ENCODE measurements around the gene HOXB7.
A peak's percentile ranks its signal among the peaks of the same experiment; 100 is the strongest.

Gene HOXB7

DNA sequence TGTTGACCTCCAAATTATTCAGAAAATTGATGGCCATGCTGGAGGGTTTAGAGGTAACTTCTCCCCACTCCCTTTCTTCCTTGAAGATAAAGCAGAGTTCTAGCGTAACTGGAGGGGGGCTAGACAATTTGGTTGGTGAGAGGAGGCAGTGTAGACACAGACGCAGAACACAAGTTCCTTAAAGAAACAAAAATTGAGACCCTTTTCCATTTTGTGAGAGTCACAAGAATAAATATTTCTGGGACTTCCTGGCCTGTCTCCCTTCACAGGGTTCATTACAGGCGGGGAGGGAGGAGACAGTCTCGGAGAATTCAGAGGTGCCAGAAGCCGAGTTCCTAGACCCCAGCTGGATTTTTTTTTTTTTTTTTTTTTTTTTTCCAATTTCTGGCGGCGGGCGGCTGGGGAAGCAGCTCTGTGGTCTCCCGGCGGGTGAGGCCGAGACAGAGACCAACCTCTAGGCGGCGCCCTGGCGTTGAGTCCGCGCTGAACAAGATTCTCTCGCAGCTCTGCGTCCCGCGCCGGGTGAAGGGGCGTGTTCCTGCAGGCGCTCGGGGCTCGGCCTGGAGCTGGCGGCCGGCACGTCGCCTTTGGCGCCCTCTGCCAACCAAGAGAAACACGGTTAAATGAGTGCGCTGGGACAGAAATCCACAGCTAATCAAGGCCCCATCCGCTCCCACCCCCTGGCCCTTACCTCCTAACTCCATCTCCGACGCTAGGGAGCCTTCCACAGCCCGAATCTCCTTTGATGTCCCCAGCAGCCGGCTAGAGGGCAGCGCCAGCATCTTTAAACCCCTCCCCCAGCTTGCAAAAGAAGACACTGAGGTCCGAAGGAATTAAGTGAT is 25.6 kb upstream of the HOXB7 start:
- DNase-seq: peak; percentile 64

DNA sequence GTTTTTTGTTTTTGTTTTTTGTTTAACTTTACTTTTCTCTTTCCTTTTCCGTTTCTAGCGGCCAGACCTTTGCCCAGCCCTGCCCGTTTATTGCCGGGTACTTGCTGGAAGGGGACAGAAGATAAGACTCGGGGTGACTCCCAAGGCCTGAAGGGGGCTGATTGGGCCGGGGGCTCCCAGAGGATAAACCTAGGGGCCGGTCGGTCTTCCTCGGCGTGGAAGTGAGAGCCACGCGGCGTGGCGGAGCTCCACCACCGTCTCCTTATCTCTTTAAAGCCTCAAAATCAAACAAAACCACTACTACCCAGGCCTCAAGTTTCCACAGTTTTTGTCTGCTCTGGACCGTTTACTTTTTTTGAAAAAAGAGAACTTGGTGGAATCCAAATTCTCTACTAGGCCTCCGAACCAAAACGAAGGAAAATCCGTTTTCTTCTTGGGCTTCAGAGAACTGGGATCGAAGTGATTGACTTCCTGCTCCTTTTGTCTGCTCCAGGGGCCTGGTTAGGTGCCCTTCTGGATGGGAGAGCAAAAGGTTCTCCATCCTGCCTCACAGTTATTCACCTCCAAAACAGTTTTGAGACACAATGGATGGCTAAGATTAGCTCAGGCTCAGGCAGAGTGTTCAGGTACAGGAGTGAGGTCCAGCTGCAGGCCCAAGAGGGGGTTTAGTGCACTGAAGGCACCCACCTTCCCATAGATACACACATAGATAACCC is 23.8 kb upstream of the HOXB7 start:
- DNase-seq: no peak

DNA sequence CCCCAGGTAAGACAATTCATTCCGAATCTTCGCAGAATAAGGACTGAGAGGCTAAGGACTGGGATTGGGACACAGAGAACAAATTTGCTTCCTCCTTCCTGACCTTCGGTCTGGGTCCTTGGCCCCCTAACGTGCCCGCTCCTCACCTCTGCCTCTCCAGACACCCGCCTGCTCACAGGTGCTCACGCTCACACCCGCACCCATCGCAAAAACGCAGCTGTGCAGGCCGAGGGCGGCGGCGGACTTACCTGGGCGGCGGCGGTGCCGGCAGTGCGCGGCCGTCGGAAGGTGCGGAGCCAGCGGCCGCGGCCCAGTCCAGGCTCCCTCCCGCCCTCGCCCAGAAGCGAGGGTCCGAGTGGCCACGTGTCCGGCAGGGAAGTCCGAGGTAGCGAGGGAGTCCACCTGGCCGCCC is 22.5 kb upstream of the HOXB7 start:
- no peak for DNase-seq

DNA sequence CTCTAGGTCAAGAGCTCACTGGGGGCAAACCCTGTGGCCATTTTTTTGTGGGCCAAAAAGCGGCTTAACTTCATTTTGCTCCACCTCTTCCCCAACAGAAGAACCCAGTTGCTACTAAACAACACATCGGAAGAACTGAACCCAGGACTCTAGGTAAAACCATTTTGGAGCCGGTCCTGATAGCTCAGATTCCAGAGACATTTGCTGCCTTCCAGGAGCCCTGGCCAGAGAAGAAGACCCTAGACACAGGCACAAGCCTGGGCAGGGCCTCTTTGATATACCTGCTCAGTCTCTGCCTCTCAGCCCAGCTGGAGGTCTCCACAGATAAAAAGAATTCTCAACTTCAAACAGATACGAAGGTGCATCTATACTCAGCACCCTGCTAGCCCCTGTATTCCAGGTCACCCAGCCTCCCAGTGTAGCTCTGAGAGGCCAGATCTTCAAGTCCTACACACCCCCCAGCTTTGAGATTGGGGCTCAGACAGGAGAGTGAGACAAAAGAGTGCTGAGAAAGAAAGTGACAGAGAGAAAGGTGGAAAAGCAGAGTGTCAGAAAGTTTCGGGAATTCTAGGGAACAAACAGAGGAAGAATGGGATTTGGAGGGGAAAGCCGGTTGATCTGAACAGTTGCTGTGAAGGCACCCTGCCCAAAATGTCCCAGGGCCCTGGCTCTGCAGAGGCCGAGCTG is 21.9 kb upstream of the HOXB7 start:
- DNase-seq: no peak

DNA sequence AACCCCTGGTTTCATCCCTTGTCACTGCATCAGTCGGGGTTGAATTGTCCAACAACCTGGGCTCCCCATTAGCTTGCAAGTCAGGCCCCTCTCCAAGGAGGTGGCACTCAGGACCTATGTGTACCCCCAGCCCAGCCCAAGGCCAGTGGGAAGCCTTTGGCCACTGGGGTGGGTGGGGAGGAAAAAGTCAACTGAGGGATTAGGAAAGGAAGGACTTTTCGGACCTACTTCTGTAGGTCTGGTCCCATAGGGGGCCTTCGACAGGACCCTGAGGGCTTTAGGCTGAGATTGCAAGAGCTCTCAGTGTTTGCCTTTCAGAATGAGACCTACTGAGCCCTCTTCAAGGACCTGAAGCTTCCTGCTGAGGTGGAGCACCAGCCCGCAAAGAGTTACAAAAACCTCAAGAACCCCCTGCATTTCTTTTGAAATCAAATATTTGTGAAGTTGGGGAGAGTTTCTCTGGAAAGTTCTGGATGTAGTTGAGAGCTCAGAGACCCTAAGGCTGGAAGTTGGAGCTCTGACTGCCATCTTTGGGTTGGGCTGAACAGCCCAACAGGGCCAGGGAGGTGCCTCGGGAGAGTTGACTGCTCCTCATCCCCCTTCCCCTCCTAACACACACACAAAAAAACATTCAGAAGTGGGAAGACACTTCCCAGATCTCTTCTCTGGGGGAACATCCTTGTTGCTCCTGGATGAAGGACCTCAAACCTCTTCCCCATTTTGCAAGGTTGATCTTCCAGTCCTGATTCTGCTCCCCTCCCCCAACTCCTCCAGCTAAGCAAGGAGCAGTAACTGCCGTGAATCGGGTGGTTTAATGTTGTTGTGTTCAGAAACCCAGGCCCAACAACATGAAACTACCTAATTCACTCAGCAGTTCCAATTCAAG is 21.1 kb upstream of the HOXB7 start:
- no peak for DNase-seq

DNA sequence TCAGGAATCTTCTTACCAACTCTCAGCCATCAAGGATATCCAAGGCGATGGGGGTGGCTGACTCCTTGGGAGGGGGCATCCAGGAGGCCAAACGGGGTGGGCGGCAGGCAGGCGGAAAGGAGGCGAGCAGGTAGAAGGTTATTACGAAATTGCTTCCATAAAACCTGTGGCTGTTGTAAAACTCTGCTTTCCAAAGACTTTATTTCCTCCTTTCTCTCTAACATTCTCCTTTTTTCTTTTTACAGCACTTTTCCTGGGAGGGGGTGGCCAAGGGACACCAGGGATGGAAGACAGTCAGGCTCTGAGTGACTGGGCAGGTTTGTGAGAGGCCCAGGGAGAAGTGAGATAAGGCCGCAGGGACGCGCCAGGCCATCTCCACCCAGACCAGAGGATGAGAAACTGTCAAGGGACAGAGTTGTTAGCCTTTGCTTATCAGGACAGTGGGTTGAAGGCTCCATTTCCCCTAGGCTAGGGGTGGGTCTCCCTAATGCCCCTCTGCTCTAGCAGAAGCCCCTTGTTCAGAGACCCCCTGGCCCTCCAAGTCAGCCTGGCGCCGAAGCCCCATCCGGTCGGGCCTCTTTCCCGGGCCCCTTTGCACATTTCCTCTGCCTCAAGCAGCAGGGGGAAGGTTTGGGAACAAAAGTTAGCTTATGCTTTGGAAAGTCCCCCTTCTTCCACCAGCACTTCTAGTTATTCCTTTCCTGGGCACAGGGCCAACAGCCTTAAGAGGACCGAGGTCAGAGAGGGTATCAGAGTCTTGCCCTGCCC is 20.3 kb upstream of the HOXB7 start:
- DNase-seq: no peak

DNA sequence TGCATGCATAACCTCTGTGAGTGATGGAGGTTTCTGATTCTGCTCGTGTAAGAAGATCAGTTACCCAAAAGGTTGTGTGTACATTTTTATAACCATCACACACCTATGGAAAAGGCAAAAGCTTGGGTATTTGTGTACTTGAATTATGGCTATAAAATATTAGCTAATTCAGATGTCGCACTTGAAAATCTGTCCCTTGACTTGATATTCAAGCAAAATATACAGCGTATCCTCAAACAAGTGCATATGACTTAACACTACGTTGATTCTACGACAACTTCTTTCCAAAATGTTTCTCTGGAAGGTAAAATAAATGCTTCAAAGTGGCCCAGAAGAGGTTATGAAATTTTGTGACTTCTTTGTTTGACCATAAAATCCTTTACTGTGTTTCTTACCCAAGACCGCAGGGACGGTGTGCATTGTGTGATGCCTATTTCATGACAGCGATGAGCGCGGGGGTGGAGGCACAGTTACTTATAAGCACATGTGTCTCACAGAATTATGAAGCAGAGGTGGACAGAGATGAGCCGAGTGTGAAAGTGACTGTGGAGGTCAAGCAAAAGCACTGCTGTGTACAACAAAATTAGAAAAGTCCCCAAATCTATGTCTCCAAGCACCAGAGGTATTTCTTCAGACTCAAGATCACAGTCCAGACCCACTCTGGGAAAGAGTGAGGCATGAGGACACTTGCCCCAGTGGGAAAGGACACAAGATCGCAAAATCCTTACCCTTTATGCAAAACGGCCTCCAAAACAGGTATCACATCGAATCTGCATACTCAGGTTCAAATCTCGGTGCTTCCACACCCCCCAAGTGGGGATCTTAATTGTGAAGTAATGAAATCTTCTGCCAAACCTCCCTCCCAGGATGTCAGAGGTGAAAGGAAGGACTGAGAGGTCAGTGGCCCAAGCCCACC is 19.4 kb upstream of the HOXB7 start:
- no peak for DNase-seq

DNA sequence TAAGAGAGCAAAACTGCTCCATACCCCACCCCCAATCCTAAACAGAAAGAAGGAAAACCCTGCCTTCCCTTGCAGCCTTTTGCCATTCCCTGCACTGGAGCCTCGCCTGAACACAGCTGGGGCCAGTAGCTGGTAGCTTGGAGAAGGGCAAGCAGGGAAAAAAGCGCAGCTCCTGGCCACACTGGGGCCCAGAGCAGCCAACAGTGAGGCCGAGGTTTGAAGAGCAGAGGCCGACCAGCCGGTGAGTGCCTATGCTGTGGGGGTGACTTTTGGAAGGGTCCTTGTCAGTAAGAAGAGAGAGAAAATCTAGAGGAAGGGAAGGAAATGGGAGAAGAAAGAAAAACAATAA is 18.6 kb upstream of the HOXB7 start:
- DNase-seq: no peak

DNA sequence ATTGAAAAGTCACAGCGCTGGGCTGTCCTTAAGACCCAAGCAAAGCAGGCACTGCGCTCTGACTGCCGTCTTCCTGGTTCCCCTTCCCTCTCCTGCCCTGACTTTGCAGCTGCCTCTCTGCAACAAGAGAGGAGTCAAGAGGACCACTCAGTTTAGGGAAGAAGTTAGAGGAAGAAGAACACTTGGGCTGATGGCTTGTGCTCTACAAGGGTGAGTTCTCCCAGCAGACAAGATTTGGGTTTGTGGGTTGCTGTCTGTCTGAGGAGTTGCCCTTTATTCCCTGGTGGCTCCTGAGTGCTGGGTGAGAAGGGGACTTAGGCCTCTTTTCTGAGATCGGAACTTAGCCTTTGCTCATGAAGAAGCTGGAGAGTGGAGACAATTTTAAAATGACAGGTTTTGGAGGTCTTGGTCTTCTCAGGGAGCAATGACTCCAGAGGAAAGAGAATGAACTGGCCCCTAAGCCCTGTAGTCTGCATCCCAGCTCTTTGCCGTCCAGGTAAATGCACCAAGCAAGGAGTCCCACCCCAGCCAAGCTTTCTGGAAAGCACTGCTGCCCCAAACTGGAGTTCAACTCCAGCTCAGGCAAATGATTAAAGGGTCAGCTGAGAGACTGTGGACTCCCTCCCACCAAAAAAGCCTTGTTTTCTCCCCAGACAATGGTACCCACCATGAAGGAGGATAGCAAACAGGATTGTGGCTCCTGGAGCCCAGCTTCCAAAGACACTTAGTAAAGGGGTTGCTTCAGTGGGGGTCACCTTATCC is 18.0 kb upstream of the HOXB7 start:
- DNase-seq: no peak

DNA sequence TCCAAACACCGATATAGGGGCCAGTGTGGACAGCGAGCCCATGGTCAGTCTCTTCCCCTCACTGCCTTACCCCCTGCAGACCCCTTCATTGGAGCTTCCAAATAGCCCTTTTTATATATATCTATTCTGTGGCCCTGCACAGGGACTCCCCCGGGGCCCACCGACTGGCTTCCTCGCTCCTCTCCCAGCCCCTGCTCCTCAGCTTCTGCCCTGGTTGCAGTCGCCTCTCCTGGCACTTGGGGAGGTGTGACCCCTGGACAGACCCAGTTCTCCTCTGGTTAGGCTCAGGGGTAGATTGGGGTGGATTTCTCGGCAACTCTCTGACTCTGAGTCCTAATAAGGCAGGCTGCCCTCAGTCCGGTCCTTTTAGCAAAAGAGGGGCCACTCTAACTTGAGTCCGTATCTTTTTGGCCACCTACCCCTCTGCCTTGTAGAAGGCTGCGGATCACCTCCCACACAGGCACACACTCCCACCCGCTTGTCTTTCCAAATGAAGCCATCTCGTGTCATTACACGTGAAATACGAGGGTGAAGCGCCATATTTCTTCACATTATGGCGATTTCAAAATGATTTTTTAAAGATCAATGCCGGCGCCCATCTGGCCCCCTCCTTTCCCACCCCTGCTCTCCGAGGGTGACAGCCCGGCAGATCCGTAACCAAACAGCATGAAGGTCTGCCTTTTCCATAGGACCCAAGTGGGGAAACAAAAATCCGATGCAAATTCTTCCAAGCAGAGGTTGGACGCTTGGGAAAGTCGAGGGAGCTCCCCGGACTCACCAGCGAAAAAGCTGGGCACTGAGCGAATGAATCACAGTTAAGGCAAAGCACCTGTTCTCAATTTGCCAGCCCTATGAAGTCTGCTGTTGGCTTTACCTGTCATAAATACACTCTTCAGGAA is 17.1 kb upstream of the HOXB7 start:
- DNase-seq: no peak

DNA sequence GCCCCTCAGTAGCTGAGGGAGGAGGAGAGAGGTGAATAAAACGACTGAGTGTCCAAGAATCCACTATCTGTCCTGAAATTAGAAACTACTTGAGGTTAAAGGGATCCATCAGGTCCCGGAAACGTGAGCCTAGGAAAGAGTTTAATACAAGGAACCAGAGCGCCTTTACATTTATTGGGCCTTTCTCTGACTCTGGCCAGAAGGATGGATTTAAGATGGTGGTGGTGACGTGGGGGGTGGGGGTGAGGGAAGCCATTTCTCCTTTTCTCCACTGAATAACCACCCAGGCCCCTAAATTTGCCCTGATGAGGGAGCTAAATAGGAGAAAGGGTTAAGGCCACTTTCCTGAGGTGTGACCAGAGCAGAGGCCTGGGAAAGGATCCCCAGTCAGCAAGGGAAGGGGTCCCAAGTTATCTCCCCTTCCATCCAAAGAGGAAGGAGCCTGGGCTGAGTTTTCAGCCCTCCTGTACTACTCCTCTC is 16.3 kb upstream of the HOXB7 start:
- no peak for DNase-seq

DNA sequence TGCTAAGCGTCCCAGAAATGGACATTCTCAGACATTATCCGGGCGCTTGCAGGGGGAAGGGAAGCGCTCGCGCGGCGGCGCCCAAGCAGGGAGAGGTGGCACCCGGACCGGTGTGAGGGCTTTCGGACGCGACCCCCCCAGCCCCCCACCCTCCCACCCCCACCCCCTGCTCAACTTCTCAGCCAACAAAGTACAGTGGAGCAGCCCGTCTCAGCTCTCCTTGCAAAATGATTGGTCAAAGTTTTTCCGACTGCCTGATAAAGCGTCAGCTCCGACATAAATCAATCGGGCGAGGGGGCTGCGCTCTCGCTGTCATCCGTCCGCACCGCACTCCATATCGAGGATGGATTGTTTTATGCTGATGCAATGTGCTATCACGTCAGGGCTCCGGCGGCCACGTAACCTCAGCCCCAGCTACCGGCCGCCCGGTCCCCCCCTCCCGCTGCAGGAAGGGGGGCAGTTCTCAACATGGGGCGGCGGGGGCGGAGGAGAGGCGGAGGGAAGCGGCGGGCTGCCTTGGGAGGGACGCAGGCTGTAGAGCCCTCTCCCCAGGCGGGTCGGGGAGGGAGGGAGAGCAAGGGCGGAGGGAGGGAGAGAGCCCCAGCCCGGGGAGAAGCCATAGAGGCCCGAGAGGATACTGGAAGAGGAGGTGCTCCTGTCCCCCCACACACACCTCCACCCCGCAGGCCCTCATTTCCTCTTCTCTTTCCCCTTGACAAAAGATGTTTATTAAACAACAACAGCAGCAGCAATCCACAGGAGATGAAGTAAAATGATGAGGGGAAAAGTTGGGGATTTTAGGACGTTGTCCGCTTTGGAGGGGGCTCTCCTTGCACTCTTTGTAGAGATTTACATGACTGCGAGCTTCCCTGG is 15.7 kb upstream of the HOXB7 start, which contains the start of gene HOXB9:
Gene HOXB9 (minus strand): TSS at position 114 of the 873 bp plus-strand sequence. CDS start 89 bp downstream, at position 25.
- DNase-seq: peak; percentile 77

DNA sequence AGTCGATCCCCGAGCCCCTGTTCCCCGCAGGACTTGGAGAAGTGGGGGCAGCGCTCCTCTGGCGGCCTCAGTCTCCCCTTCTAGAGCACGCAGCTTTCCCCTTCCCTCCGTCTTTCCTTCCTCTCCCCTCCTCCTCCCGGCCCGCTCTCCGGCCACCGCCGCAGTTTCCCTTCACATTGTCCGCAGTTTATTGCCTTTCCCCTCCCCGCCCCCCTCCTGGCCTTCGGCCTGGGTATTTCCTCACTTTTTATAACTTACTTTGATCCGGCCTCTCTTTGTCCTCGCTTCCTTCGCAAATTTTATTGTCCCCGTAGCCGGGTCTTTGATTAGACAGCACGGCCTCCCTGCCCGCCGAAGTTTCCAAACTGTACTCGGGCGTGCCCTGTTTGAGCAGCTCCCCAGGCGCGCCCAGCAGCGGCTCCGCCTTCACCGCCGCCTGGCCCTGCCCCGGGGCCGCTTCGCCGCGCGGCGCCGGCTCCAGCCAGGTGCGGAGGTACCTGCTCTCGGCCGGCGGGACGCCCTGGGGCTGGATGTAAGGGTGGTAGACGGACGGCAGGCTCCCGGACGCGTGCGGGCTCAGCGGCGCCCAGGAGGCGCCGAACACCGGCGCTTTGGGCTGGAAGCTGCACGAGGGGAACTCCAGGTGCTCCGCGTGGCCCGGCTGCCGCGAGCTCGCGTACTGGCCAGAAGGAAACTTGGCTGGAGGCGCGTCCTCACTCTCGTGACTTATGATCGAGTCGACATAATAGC is 14.9 kb upstream of the HOXB7 start:
- peak; percentile 78 for DNase-seq

DNA sequence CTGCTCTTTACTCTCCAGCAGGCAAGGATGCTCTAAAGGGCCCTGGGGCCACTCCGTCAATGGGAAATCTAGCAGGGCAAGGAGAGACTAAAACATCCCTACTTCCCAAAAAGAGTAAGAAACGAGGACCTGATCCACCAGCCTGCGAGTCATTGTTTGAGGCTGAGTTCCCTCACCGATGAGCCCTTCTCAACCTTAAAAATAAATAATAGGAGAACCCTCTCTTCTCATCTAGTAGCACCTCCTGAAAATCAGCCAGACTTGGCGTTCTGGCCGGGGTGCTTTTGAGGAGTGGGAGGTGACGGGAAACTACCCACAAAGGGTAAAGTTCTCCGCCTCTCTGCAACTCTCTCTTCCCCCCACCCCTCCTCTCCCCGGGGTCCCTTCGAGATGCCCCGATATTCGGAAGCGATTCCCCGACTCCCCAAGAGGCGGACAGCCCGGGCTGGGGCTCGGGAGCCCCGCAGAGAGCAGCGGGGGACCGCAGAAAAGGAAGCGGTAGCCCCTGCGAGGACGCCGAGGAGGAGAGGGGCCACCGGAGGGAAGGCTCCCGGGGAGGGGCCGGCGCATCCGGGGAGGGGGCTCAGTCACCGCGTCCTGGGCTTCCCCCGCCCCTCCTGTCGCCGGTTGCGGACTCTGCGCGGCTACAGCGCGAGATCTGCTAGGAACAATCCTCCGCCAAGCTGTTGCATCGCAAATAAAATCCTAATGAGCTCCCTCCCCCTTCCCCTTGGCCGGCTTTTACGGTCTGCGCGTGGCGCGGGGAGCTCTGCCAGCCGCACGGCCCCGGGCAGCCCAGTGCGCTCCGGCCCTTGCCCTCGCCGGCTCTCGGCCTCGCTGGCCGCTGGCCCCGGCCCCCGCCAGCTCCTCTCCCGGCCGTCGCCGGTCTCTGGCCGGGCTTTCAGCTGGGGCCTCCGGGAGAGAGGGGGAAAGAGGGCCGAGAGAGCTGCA is 14.0 kb upstream of the HOXB7 start:
- no peak for DNase-seq

DNA sequence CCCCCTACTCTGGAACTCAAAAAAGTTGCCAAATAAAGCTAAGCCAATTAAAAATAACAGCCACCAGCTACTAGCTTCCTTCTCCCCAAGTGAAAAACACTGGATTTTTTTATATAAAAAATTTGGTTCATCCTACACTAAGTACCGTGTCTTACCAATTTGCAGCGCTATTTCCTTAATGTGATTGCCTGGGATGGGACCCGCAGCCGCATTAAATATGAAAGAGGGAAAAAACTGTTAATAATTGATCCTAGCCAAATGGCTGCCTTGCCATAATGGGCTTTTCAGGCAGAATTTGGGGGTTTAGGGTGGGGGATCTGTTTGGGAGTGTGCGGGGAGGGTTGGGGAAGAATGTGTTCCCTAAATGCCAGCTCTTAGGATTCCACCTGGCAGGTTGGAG is 13.3 kb upstream of the HOXB7 start:
- no peak for DNase-seq

DNA sequence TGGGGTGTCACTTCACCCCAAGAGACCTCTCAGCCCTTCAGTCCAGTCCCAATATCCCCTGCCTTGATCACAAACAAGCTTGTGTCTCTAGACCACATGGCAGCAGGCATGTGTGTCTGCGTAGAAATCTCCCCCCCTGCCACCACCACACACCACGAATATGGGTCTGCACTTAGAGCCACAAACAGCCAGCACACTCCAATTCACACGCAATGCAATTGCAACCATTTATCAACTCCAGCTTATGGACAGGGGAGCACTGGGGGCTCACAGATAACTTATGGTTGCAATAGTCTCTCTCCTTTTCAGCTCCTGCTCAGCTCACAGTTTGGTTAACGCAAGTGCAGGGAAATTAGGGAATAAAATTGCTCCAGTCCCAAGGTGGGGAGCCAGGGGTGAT is 12.8 kb upstream of the HOXB7 start:
- DNase-seq: no peak
